Measurements from ENCODE around the gene PARD6B. TPM values are rescaled to one million over a fixed set of nuclear protein-coding genes. Genes with fewer than 3 reads are reported as not detected.
"Not testable (repeated sequence)": the region's sequence is repeated elsewhere in the genome, so short reads cannot be mapped to it uniquely, and the experiment has no call there.

Gene PARD6B
- total RNA-seq, 2 experiments from 2014 or later = 4.4 to 6.1 TPM

DNA sequence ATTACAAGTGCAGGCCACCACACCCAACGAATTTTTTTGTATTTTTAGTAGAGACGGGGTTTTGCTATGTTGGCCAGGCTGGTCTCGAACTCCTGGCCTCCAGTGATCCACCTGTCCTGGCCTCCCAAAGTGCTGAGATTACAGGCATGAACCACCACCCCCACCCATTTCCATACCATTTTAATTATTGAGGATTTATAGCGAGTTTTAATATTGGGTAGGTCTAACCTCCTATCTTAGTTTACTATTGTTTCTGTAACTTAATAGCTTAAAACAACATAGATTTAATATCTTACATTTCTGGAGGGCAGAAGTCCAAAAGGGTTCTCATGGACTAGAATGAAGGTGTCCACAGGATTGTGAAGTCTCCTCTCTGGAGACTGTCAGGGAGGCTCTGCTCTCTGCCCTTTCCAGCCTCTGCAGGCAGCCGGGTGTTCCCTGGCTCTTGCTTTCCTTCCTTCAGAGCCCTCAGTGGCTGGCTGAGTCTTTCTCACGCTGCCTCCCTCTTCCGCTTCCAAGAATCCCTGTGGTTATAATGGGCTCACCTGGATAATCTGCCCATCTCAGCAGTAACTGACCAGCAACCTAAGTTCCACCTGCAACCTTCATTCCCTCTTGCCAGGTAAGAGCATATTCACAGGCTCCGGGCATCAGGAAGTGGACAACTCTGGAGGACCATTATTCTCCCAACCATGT is 44.9 kb downstream of the PARD6B start:
- no peak for TF ChIP-seq CTCF (conservative IDR thresholded peaks at IDR 0.05; ENCODE audit: low read length)
- TF ChIP-seq EZH2phosphoT487 (IDR thresholded peaks at IDR 0.05; ENCODE audit: borderline replicate concordance, low read depth, low read length) = no peak
- no peaks in the 10 kb centered on the region for H3K9me2 ChIP-seq (ENCODE audit: insufficient read depth, low read length)
- ChIA-PET CTCF (ENCODE audit: unreplicated experiment) (no interaction called here), POLR2A (interaction anchor here (0.5 to 0.8 kb wide), 2 partner anchors 46 to 687 kb away, joined by 3 read pairs; no protein-coding TSS in a partner anchor)
- H3K4me1 ChIP-seq (ENCODE audit: insufficient read depth, low read length, poor library complexity, severe bottlenecking) = no peaks in the 10 kb centered on the region
- no peaks in the 10 kb centered on the region for H4K20me1 ChIP-seq (ENCODE audit: insufficient read depth, low read length)
- no peaks in the 10 kb centered on the region for H3K9me3 ChIP-seq (ENCODE audit: low read length)
- no peak for DNase-seq (ENCODE audit: low spot score)
- H2AFZ ChIP-seq (ENCODE audit: low read length) = no peak overlapping the region
- no peak overlapping the region for H3K27ac ChIP-seq (ENCODE audit: low read depth, low read length, poor library complexity, severe bottlenecking)
- intact Hi-C loops (cut with micrococcal nuclease; ENCODE audit: unreplicated experiment) = no loop called here
- no peaks in the 10 kb centered on the region for H3K79me2 ChIP-seq (ENCODE audit: insufficient read depth, low read depth, low read length)
- H3K4me3 ChIP-seq (ENCODE audit: low read depth, low read length, poor library complexity, severe bottlenecking) = no peak overlapping the region
- H3K36me3 ChIP-seq (ENCODE audit: insufficient read depth, low read length) = no peaks in the 10 kb centered on the region
- H3K4me2 ChIP-seq (ENCODE audit: low read length) = no peak overlapping the region
- no TSS peak for BruUV-seq (replicated peaks)

DNA sequence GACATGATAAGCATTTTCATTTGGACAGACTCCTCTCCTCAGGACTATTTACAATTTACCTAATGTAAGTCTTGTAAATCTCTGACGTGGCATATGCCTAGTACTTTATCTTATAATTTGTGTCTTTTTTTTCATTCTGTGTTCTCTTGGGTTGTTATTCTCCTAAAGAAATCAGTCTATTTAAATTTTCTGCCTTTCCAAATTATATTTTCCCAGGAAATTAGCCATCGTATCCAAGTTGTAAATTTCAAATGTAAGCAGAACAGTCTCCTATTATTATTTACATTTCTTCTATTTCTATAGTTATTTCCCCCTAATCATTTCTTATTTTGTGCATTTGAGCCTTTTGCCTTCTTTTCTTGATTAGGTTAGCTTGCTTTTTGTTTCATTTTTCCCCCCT is 46.0 kb downstream of the PARD6B start:
- Histone ChIP-seq H4K20me1 (ENCODE audit: insufficient read depth, low read length) (no peaks in the 10 kb centered on the region), H3K4me1 (ENCODE audit: insufficient read depth, low read length, poor library complexity, severe bottlenecking) (no peaks in the 10 kb centered on the region), H3K27ac (ENCODE audit: low read depth, low read length, poor library complexity, severe bottlenecking) (no peak overlapping the region), H3K9me3 (ENCODE audit: low read length) (no peaks in the 10 kb centered on the region), H2AFZ (ENCODE audit: low read length) (no peak overlapping the region), H3K36me3 (ENCODE audit: insufficient read depth, low read length) (no peaks in the 10 kb centered on the region), H3K4me2 (ENCODE audit: low read length) (no peak overlapping the region), H3K9me2 (ENCODE audit: insufficient read depth, low read length) (no peaks in the 10 kb centered on the region), H3K4me3 (ENCODE audit: low read depth, low read length, poor library complexity, severe bottlenecking) (no peak overlapping the region), H3K79me2 (ENCODE audit: insufficient read depth, low read depth, low read length) (no peaks in the 10 kb centered on the region)
- BruUV-seq (replicated peaks) = no TSS peak
- ChIA-PET CTCF (ENCODE audit: unreplicated experiment) (no interaction called here), POLR2A (no interaction called here)
- TF ChIP-seq EZH2phosphoT487 (IDR thresholded peaks at IDR 0.05; ENCODE audit: borderline replicate concordance, low read depth, low read length) = no peak
- TF ChIP-seq CTCF (conservative IDR thresholded peaks at IDR 0.05; ENCODE audit: low read length) = no peak
- intact Hi-C loops (cut with micrococcal nuclease; ENCODE audit: unreplicated experiment) = no loop called here
- no peak for DNase-seq (ENCODE audit: low spot score)

GRCh38 chr20:50778994-50779393 is 47.6 kb downstream of the PARD6B start:
- H3K4me1 ChIP-seq (ENCODE audit: insufficient read depth, low read length, poor library complexity, severe bottlenecking); H3K4me3 ChIP-seq (ENCODE audit: low read depth, low read length, poor library complexity, severe bottlenecking); H3K9me2 ChIP-seq (ENCODE audit: insufficient read depth, low read length); H3K9me3 ChIP-seq (ENCODE audit: low read length); DNase-seq (ENCODE audit: low spot score); H4K20me1 ChIP-seq (ENCODE audit: insufficient read depth, low read length); H3K4me2 ChIP-seq (ENCODE audit: low read length); H3K36me3 ChIP-seq (ENCODE audit: insufficient read depth, low read length); intact Hi-C loops (cut with micrococcal nuclease; ENCODE audit: unreplicated experiment); H3K79me2 ChIP-seq (ENCODE audit: insufficient read depth, low read depth, low read length); BruUV-seq (replicated peaks); CTCF ChIA-PET (ENCODE audit: unreplicated experiment); H2AFZ ChIP-seq (ENCODE audit: low read length); H3K27ac ChIP-seq (ENCODE audit: low read depth, low read length, poor library complexity, severe bottlenecking): not testable (repeated sequence)
- POLR2A ChIA-PET = interaction anchor here (1.5 kb wide), 1 partner anchor 10 kb away, joined by 6 read pairs; no protein-coding TSS in a partner anchor
